ENCODE measurements around the gene STK38. TPM values are rescaled to one million over a fixed set of nuclear protein-coding genes. Genes with fewer than 3 reads are reported as not detected.
A peak's percentile ranks its signal among the peaks of the same experiment; 100 is the strongest.

Gene STK38
- total RNA-seq, 6 experiments from 2014 or later, result 12.5 to 19.2 (median 16.1) TPM

- no peaks in the 10 kb centered on the region for H3K27me3 ChIP-seq
- DNase-seq, result no peak
- no peak overlapping the region for H3K27ac ChIP-seq
- H3K36me3 ChIP-seq, result no peaks in the 10 kb centered on the region
- H3K4me3 ChIP-seq, result no peak overlapping the region
- TF ChIP-seq, protein P1, sequence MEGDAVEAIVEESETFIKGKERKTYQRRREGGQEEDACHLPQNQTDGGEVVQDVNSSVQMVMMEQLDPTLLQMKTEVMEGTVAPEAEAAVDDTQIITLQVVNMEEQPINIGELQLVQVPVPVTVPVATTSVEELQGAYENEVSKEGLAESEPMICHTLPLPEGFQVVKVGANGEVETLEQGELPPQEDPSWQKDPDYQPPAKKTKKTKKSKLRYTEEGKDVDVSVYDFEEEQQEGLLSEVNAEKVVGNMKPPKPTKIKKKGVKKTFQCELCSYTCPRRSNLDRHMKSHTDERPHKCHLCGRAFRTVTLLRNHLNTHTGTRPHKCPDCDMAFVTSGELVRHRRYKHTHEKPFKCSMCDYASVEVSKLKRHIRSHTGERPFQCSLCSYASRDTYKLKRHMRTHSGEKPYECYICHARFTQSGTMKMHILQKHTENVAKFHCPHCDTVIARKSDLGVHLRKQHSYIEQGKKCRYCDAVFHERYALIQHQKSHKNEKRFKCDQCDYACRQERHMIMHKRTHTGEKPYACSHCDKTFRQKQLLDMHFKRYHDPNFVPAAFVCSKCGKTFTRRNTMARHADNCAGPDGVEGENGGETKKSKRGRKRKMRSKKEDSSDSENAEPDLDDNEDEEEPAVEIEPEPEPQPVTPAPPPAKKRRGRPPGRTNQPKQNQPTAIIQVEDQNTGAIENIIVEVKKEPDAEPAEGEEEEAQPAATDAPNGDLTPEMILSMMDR (IDR thresholded peaks at IDR 0.05), result no peak
- TF ChIP-seq POLR2A (IDR thresholded peaks at IDR 0.05), result no peak
- WGBS (ENCODE audit: insufficient coverage, low coverage, low lambda C conversion rate, missing lambda C conversion rate), result 50% methylated on average over 2 of the region's 4 CpGs
- ATAC-seq, result no peak
- H3K4me1 ChIP-seq, result peaks cover 0 to 5% (median 0%) of the 10 kb centered on the region in 4 donors
- no peaks in the 10 kb centered on the region for H3K9me3 ChIP-seq
- intact Hi-C loops (cut with DNase I), result no loop called here
These were observed 34.4 kb upstream of the STK38 start for GRCh38 chr6:36581716-36582115.

DNA sequence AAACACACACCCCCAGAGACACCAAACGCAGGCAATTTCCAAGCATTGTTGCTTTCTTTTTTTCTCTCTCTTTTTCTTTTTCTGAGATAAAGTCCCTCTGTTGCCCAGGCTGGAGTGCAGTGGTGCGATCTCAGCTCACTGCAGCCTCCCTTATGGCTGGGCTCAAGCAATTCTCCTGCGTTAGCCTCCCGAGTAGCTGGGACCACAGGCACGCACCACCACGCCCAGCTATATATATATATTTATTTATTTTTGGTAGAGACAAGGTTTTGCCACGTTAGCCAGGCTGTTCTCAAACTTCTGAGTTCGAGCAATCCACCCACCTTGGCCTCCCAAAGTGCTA is 32.9 kb upstream of the STK38 start:
- WGBS (ENCODE audit: insufficient coverage, low coverage, low lambda C conversion rate, missing lambda C conversion rate), result 89% methylated on average over 8 of the region's 8 CpGs
- H3K27me3 ChIP-seq, result no peaks in the 10 kb centered on the region
- DNase-seq, result no peak
- no peaks in the 10 kb centered on the region for H3K9me3 ChIP-seq
- no peak for TF ChIP-seq POLR2A (IDR thresholded peaks at IDR 0.05)
- TF ChIP-seq, protein P1 (IDR thresholded peaks at IDR 0.05), result no peak
- peaks cover 0 to 5% (median 0%) of the 10 kb centered on the region in 4 donors for H3K4me1 ChIP-seq
- no peak overlapping the region for H3K4me3 ChIP-seq
- intact Hi-C loops (cut with DNase I), result no loop called here
- no peak for ATAC-seq
- H3K36me3 ChIP-seq, result no peaks in the 10 kb centered on the region
- no peak overlapping the region for H3K27ac ChIP-seq

- DNase-seq (no peak), ATAC-seq (no peak)
- Histone ChIP-seq H3K27ac (no peak overlapping the region), H3K4me3 (no peak overlapping the region), H3K27me3 (no peaks in the 10 kb centered on the region), H3K9me3 (no peaks in the 10 kb centered on the region), H3K36me3 (no peaks in the 10 kb centered on the region), H3K4me1 (peaks cover 0 to 5% (median 0%) of the 10 kb centered on the region in 4 donors)
- 100% methylated on average over 1 of the region's 4 CpGs for WGBS (ENCODE audit: insufficient coverage, low coverage, low lambda C conversion rate, missing lambda C conversion rate)
- intact Hi-C loops (cut with DNase I), result loop anchor here in 1 of 2 donors (10.0 kb wide), 1 partner anchor 94 kb away; no protein-coding TSS in a partner anchor
- TF ChIP-seq, protein P1 (IDR thresholded peaks at IDR 0.05), result no peak
These were observed 31.2 kb upstream of the STK38 start for GRCh38 chr6:36578431-36578830.

GRCh38 chr6:36578030-36578429 is 30.8 kb upstream of the STK38 start:
- ATAC-seq (no peak), DNase-seq (no peak)
- no peak overlapping the region for H3K27ac ChIP-seq
- H3K27me3 ChIP-seq, result no peaks in the 10 kb centered on the region
- no peak overlapping the region for H3K4me3 ChIP-seq
- WGBS (ENCODE audit: insufficient coverage, low coverage, low lambda C conversion rate, missing lambda C conversion rate), result 77% methylated on average over 4 of the region's 5 CpGs
- H3K4me1 ChIP-seq, result peaks cover 0 to 5% (median 0%) of the 10 kb centered on the region in 4 donors
- TF ChIP-seq, protein P1 (IDR thresholded peaks at IDR 0.05), result no peak
- TF ChIP-seq POLR2A (IDR thresholded peaks at IDR 0.05), result no peak
- no peaks in the 10 kb centered on the region for H3K36me3 ChIP-seq
- intact Hi-C loops (cut with DNase I), result loop anchor here in 1 of 2 donors (10.0 kb wide), 1 partner anchor 93 kb away; no protein-coding TSS in a partner anchor
- H3K9me3 ChIP-seq, result no peaks in the 10 kb centered on the region

DNA sequence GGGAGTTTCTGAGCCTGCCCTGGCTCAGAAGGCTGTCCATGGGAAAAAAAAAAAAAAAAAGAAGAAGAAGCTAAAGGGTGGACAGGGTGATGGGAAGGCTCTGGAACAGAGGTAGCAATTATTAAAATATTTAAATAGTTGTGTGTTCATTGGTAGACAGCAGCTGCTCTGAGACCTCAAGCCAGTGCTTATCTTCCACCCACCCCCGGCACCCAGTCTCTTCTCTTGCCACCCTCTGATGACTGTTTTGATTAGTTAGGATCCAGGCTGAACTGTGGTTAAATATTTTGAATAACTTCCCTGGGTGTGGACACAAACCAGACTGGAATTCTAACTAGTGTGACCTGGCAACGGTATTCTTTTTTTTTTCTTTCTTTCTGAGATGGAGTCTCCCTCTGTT is 30.0 kb upstream of the STK38 start:
- 56% methylated on average over 2 of the region's 2 CpGs for WGBS (ENCODE audit: insufficient coverage, low coverage, low lambda C conversion rate, missing lambda C conversion rate)
- no peak for DNase-seq

More for the DNA sequence above, 30.0 kb upstream of the STK38 start:
- intact Hi-C loops (cut with DNase I), result loop anchor here in 1 of 2 donors (10.0 kb wide), 1 partner anchor 92 kb away; no protein-coding TSS in a partner anchor
- TF ChIP-seq POLR2A (IDR thresholded peaks at IDR 0.05), result no peak
- TF ChIP-seq, protein P1 (IDR thresholded peaks at IDR 0.05), result no peak
- Histone ChIP-seq H3K36me3 (no peaks in the 10 kb centered on the region), H3K4me1 (peaks cover 0 to 5% (median 0%) of the 10 kb centered on the region in 4 donors), H3K4me3 (no peak overlapping the region), H3K27me3 (no peaks in the 10 kb centered on the region), H3K27ac (no peak overlapping the region), H3K9me3 (no peaks in the 10 kb centered on the region)
- peak in 2 of 4 donors; percentile 18 to 19 for ATAC-seq
